Liver (tissue), 3 donors: ENCODE data around the gene GAPDH.

Experiments used
- CTCF ChIP-seq: fragments of 150-350 bp; IDR thresholded peaks from 2 replicates; pipeline ENCODE4 v1.5.1; 2017; ENCODE audit warnings: improper control_type of control experiment, low read depth, low read length; ENCODE audit not compliant: missing input control
- FOXA1 ChIP-seq: IDR thresholded peaks from 2 replicates; pipeline ENCODE4 v1.6.1; 2016; ENCODE audit warnings: antibody characterized with exemption
- HNF4G ChIP-seq: IDR thresholded peaks from 2 replicates; pipeline ENCODE4 v1.6.1; 2016; ENCODE audit warnings: antibody characterized with exemption
- MAX ChIP-seq: IDR thresholded peaks from 2 replicates; pipeline ENCODE4 v1.6.1; 2016; ENCODE audit warnings: antibody characterized with exemption
- RAD21 ChIP-seq, 2 donors: IDR thresholded peaks; 2 replicates each; pipeline ENCODE4 v1.6.1; 2016; ENCODE audit warnings: antibody characterized with exemption in 2 of 2, mild to moderate bottlenecking in 2 of 2
- REST ChIP-seq: IDR thresholded peaks from 2 replicates; pipeline ENCODE4 v1.6.1; 2016; ENCODE audit warnings: antibody characterized with exemption, mild to moderate bottlenecking
- TAF1 ChIP-seq: conservative IDR thresholded peaks from 2 replicates; pipeline ENCODE4 v1.6.1; 2016; ENCODE audit warnings: antibody characterized with exemption, mild to moderate bottlenecking
- donor health status: healthy.
- donor health status: healthy.

GRCh38 chr12:6534945-6535696 lies 804 bp downstream of the GAPDH start:
- TF ChIP-seq CTCF (no peak), MAX (no peak), TAF1 (no peak), FOXA1 (no peak), REST (no peak), RAD21 (IDR thresholded peaks at IDR 0.05) (no peak), HNF4G (no peak)
